ENCODE results near the gene MYLK.

Gene MYLK

GRCh38 chr3:123864706-123865105 is 19.4 kb downstream of the MYLK start:
- TF ChIP-seq CTCF (IDR thresholded peaks at IDR 0.05; ENCODE audit: extremely low read depth, insufficient read depth, missing control alignments): no peak
- no peak for DNase-seq (ENCODE audit: low spot score)
- in situ Hi-C loops (cut with MboI; ENCODE audit: low pct_unique_long_range_greater_than_20kb, low sequenced_read_pairs, unreplicated experiment): no loop called here

GRCh38 chr3:123862152-123862551 is 22.0 kb downstream of the MYLK start:
- in situ Hi-C loops (cut with MboI; ENCODE audit: low pct_unique_long_range_greater_than_20kb, low sequenced_read_pairs, unreplicated experiment): no loop called here
- no peak for DNase-seq (ENCODE audit: low spot score)
- no peak for TF ChIP-seq CTCF (IDR thresholded peaks at IDR 0.05; ENCODE audit: extremely low read depth, insufficient read depth, missing control alignments)

DNA sequence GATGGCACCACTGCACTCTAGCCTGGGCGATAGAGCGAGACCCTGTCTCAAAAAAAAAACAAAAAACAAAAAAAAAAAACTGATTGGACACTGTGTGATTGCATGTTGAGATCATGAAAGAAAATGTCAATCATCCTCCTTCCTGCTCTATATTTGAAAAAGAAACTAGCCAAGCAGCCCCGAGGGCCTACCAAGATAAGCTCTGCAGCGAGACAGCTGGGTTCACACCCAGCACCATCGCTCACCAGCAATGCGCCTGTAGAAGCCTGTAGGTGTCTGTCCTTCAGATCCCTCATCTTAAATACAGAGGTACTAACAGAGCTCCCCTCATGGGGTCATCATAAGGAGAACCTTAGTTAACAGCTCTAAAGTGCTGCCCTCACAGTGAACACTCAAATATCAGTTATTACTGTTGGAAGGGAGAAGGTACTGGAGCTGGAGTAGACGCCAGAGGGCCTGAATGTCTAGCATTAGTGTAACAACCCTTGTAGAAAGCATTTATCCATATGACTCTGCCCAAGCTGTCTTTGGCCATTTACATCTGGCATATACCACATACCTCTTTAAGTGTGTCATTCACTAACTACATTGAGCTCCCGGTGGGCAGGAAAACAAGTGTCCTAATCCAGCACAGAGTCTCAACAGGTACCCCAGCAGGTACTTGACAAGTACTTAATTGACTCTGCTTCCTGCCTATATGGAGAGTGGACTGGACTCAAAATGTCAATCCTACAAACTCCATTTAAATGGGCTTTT is 22.9 kb downstream of the MYLK start:
- DNase-seq (ENCODE audit: low spot score): no peak
- TF ChIP-seq CTCF (IDR thresholded peaks at IDR 0.05; ENCODE audit: extremely low read depth, insufficient read depth, missing control alignments): no peak
- in situ Hi-C loops (cut with MboI; ENCODE audit: low pct_unique_long_range_greater_than_20kb, low sequenced_read_pairs, unreplicated experiment): no loop called here

GRCh38 chr3:123859177-123859576 is 25.0 kb downstream of the MYLK start:
- TF ChIP-seq CTCF (IDR thresholded peaks at IDR 0.05; ENCODE audit: extremely low read depth, insufficient read depth, missing control alignments): no peak
- in situ Hi-C loops (cut with MboI; ENCODE audit: low pct_unique_long_range_greater_than_20kb, low sequenced_read_pairs, unreplicated experiment): no loop called here
- DNase-seq (ENCODE audit: low spot score): no peak

GRCh38 chr3:123854905-123855304 is 29.2 kb downstream of the MYLK start:
- TF ChIP-seq CTCF (IDR thresholded peaks at IDR 0.05; ENCODE audit: extremely low read depth, insufficient read depth, missing control alignments): no peak
- in situ Hi-C loops (cut with MboI; ENCODE audit: low pct_unique_long_range_greater_than_20kb, low sequenced_read_pairs, unreplicated experiment): no loop called here
- DNase-seq (ENCODE audit: low spot score): no peak

DNA sequence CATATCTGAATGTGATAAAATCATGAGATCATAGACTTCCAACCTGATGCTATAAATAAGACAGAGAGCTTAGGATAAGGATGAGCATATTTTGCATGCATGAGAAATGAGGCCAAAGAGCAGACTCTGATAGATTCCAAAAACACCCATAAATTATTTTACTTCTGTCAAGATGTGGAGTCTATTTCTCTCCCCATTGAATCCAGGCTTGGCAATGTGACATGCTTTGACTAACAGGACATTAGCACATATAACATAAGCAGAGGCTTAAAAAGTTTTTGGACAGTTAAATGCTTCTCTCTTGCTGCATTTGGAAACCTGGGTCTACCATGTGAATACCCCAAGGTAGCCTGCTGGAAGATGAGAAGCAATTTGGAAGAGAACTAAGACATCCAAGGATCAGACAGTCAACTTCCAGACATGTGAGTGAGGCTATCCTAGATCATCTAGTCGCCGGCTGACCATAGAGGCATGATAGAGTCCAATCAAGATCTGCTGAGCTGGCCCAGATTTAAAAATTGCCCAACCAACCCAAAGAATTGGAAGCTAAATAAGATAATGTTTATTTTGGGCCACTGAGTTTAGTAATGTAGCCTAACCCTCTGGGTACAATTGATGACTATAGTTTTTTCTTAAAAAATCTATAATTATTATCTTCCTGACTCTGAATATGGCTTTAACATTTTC is 30.3 kb downstream of the MYLK start:
- DNase-seq (ENCODE audit: low spot score): no peak
- no peak for TF ChIP-seq CTCF (IDR thresholded peaks at IDR 0.05; ENCODE audit: extremely low read depth, insufficient read depth, missing control alignments)
- in situ Hi-C loops (cut with MboI; ENCODE audit: low pct_unique_long_range_greater_than_20kb, low sequenced_read_pairs, unreplicated experiment): no loop called here

Measured in GM13977 (cell line).